Esophagus squamous epithelium (tissue), 4 donors: ENCODE measurements around the gene PLOD2.

ENCODE experiments used
- POLR2A ChIP-seq, 4 donors: fragments of 450-650 bp; IDR thresholded peaks; one replicate each; pipeline ENCODE4 v1.6.1; 2017; ENCODE audit warnings: antibody characterized with exemption in 4 of 4, mild to moderate bottlenecking in 4 of 4, moderate library complexity in 3 of 4
- TF ChIP-seq, protein P1 (sequence below), 6 experiments: fragments of 450-650 bp in 4 of 6; fragments of 200-600 bp in 2 of 6; sonication (generic) in 2 of 6; IDR thresholded peaks; one replicate each; pipeline ENCODE4 v1.5.1; 2016 to 2019; ENCODE audit warnings: antibody characterized with exemption in 6 of 6, mild to moderate bottlenecking in 4 of 6, moderate library complexity in 4 of 6

DNA sequence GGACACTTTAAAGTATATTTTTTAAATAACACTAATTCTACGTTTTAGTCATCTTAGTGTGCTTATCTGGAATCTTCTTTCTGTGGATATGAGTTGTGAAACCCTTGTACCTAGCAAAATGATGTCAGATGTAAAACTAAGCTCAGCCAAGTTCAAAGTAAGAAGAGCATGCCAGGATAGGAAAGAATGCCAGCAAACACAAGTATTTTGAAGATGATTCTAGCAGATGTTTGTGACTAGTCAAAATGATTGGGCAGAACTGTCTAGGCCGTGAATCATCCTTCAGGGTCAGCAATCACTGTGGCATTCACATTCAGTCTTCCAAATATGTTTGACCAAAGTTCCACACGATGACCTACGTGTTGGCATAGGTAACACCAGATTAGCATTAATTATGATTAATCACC, 5.4 kb upstream of the PLOD2 start:
- TF ChIP-seq, protein P1, sequence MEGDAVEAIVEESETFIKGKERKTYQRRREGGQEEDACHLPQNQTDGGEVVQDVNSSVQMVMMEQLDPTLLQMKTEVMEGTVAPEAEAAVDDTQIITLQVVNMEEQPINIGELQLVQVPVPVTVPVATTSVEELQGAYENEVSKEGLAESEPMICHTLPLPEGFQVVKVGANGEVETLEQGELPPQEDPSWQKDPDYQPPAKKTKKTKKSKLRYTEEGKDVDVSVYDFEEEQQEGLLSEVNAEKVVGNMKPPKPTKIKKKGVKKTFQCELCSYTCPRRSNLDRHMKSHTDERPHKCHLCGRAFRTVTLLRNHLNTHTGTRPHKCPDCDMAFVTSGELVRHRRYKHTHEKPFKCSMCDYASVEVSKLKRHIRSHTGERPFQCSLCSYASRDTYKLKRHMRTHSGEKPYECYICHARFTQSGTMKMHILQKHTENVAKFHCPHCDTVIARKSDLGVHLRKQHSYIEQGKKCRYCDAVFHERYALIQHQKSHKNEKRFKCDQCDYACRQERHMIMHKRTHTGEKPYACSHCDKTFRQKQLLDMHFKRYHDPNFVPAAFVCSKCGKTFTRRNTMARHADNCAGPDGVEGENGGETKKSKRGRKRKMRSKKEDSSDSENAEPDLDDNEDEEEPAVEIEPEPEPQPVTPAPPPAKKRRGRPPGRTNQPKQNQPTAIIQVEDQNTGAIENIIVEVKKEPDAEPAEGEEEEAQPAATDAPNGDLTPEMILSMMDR (IDR thresholded peaks at IDR 0.05): no peak
- TF ChIP-seq POLR2A (IDR thresholded peaks at IDR 0.05): no peak
